Measurements from ENCODE around the gene SYNE2.
"Not testable (repeated sequence)": the region's sequence is repeated elsewhere in the genome, so short reads cannot be mapped to it uniquely, and the experiment has no call there.

The SYNE2 gene

GRCh38 chr14:64005822-64006221 is 153.0 kb downstream of the SYNE2 start:
- Mint-ChIP-seq H3K4me1 (ENCODE audit: low read depth) (no peaks in the 10 kb centered on the region), H3K27me3 (peaks cover 3% of the 10 kb centered on the region), H3K4me3 (no peak overlapping the region), H3K36me3 (ENCODE audit: low read depth) (no peaks in the 10 kb centered on the region), H3K9me3 (no peaks in the 10 kb centered on the region), H3K27ac (no peak overlapping the region)
- intact Hi-C loops (cut with micrococcal nuclease) = no loop called here

GRCh38 chr14:64008016-64008415 is 155.2 kb downstream of the SYNE2 start:
- no peak overlapping the region for H3K4me3 Mint-ChIP-seq
- intact Hi-C loops (cut with micrococcal nuclease) = no loop called here
- H3K4me1 Mint-ChIP-seq (ENCODE audit: low read depth) = no peaks in the 10 kb centered on the region
- H3K9me3 Mint-ChIP-seq = no peaks in the 10 kb centered on the region
- H3K27me3 Mint-ChIP-seq = peaks cover 3% of the 10 kb centered on the region
- no peak overlapping the region for H3K27ac Mint-ChIP-seq
- H3K36me3 Mint-ChIP-seq (ENCODE audit: low read depth) = no peaks in the 10 kb centered on the region

GRCh38 chr14:64012003-64012402 is 159.2 kb downstream of the SYNE2 start:
- intact Hi-C loops (cut with micrococcal nuclease) = no loop called here
- H3K36me3 Mint-ChIP-seq (ENCODE audit: low read depth) = no peaks in the 10 kb centered on the region
- no peaks in the 10 kb centered on the region for H3K27me3 Mint-ChIP-seq
- no peaks in the 10 kb centered on the region for H3K9me3 Mint-ChIP-seq
- no peak overlapping the region for H3K27ac Mint-ChIP-seq
- H3K4me3 Mint-ChIP-seq = no peak overlapping the region
- no peaks in the 10 kb centered on the region for H3K4me1 Mint-ChIP-seq (ENCODE audit: low read depth)

GRCh38 chr14:64012720-64013119 is 159.9 kb downstream of the SYNE2 start:
- intact Hi-C loops (cut with micrococcal nuclease) = no loop called here
- Mint-ChIP-seq H3K9me3 (no peaks in the 10 kb centered on the region), H3K4me1 (ENCODE audit: low read depth) (no peaks in the 10 kb centered on the region), H3K4me3 (no peak overlapping the region), H3K36me3 (ENCODE audit: low read depth) (no peaks in the 10 kb centered on the region), H3K27me3 (no peaks in the 10 kb centered on the region), H3K27ac (no peak overlapping the region)

- Mint-ChIP-seq H3K4me3 (no peak overlapping the region), H3K4me1 (ENCODE audit: low read depth) (no peaks in the 10 kb centered on the region), H3K9me3 (no peaks in the 10 kb centered on the region), H3K36me3 (ENCODE audit: low read depth) (no peaks in the 10 kb centered on the region), H3K27me3 (no peaks in the 10 kb centered on the region), H3K27ac (no peak overlapping the region)
- intact Hi-C loops (cut with micrococcal nuclease) = no loop called here
Measured at GRCh38 chr14:64025479-64025878, 172.7 kb downstream of the SYNE2 start.

GRCh38 chr14:64026600-64026999 is 173.8 kb downstream of the SYNE2 start:
- Mint-ChIP-seq H3K4me3 (no peak overlapping the region), H3K4me1 (ENCODE audit: low read depth) (no peaks in the 10 kb centered on the region)
- intact Hi-C loops (cut with micrococcal nuclease) = no loop called here

GRCh38 chr14:64035143-64035542 is 182.3 kb downstream of the SYNE2 start:
- H3K4me1 Mint-ChIP-seq (ENCODE audit: low read depth) = no peaks in the 10 kb centered on the region
- peaks cover 1% of the 10 kb centered on the region for H3K27me3 Mint-ChIP-seq
- no peaks in the 10 kb centered on the region for H3K9me3 Mint-ChIP-seq
- intact Hi-C loops (cut with micrococcal nuclease) = no loop called here
- no peak overlapping the region for H3K27ac Mint-ChIP-seq
- H3K4me3 Mint-ChIP-seq = no peak overlapping the region
- H3K36me3 Mint-ChIP-seq (ENCODE audit: low read depth) = no peaks in the 10 kb centered on the region

More at GRCh38 chr14:64026600-64026999, 173.8 kb downstream of the SYNE2 start:
- Mint-ChIP-seq H3K36me3 (ENCODE audit: low read depth) (no peaks in the 10 kb centered on the region), H3K9me3 (no peaks in the 10 kb centered on the region), H3K27ac (no peak overlapping the region), H3K27me3 (no peaks in the 10 kb centered on the region)

GRCh38 chr14:64037869-64038745 is 185.3 kb downstream of the SYNE2 start:
- H3K9me3 Mint-ChIP-seq; H3K4me3 Mint-ChIP-seq; intact Hi-C loops (cut with micrococcal nuclease); H3K27ac Mint-ChIP-seq; H3K4me1 Mint-ChIP-seq (ENCODE audit: low read depth); H3K27me3 Mint-ChIP-seq; H3K36me3 Mint-ChIP-seq (ENCODE audit: low read depth): not testable (repeated sequence)

GRCh38 chr14:64038841-64039542 is 186.2 kb downstream of the SYNE2 start:
- no peak overlapping the region for H3K27ac Mint-ChIP-seq
- peaks cover 1% of the 10 kb centered on the region for H3K27me3 Mint-ChIP-seq
- intact Hi-C loops (cut with micrococcal nuclease) = no loop called here
- H3K4me1 Mint-ChIP-seq (ENCODE audit: low read depth) = no peaks in the 10 kb centered on the region
- H3K4me3 Mint-ChIP-seq = no peak overlapping the region
- no peaks in the 10 kb centered on the region for H3K36me3 Mint-ChIP-seq (ENCODE audit: low read depth)
- no peaks in the 10 kb centered on the region for H3K9me3 Mint-ChIP-seq

GRCh38 chr14:64040044-64040443 is 187.2 kb downstream of the SYNE2 start:
- H3K27ac Mint-ChIP-seq = no peak overlapping the region
- H3K27me3 Mint-ChIP-seq = no peaks in the 10 kb centered on the region
- H3K36me3 Mint-ChIP-seq (ENCODE audit: low read depth) = no peaks in the 10 kb centered on the region
- intact Hi-C loops (cut with micrococcal nuclease) = no loop called here
- no peak overlapping the region for H3K4me3 Mint-ChIP-seq
- H3K9me3 Mint-ChIP-seq = peaks cover 8% of the 10 kb centered on the region
- no peaks in the 10 kb centered on the region for H3K4me1 Mint-ChIP-seq (ENCODE audit: low read depth)

- H3K36me3 Mint-ChIP-seq (ENCODE audit: low read depth); H3K4me3 Mint-ChIP-seq; H3K27me3 Mint-ChIP-seq; H3K9me3 Mint-ChIP-seq; intact Hi-C loops (cut with micrococcal nuclease); H3K4me1 Mint-ChIP-seq (ENCODE audit: low read depth); H3K27ac Mint-ChIP-seq: not testable (repeated sequence)
Measured at GRCh38 chr14:64043296-64043695, 190.5 kb downstream of the SYNE2 start.

GRCh38 chr14:64045091-64045490 is 192.3 kb downstream of the SYNE2 start:
- H3K27ac Mint-ChIP-seq = no peak overlapping the region
- peaks cover 9% of the 10 kb centered on the region for H3K9me3 Mint-ChIP-seq
- intact Hi-C loops (cut with micrococcal nuclease) = no loop called here

GRCh38 chr14:64049616-64050381 is 197.0 kb downstream of the SYNE2 start:
- H3K27ac Mint-ChIP-seq = no peak overlapping the region
- H3K4me1 Mint-ChIP-seq (ENCODE audit: low read depth) = no peaks in the 10 kb centered on the region
- no peak overlapping the region for H3K4me3 Mint-ChIP-seq
- H3K27me3 Mint-ChIP-seq = no peaks in the 10 kb centered on the region
- H3K36me3 Mint-ChIP-seq (ENCODE audit: low read depth) = no peaks in the 10 kb centered on the region
- intact Hi-C loops (cut with micrococcal nuclease) = no loop called here
- peaks cover 3% of the 10 kb centered on the region for H3K9me3 Mint-ChIP-seq

More at GRCh38 chr14:64045091-64045490, 192.3 kb downstream of the SYNE2 start:
- H3K36me3 Mint-ChIP-seq (ENCODE audit: low read depth) = no peaks in the 10 kb centered on the region
- H3K4me1 Mint-ChIP-seq (ENCODE audit: low read depth) = no peaks in the 10 kb centered on the region
- H3K4me3 Mint-ChIP-seq = no peak overlapping the region
- no peaks in the 10 kb centered on the region for H3K27me3 Mint-ChIP-seq
